HG02885 (cell line): ENCODE data around the gene SPOCK3.
"Not testable (repeated sequence)": the region's sequence is repeated elsewhere in the genome, so short reads cannot be mapped to it uniquely, and the experiment has no call there.

Source experiments
- ATAC-seq: cut with Tn5 transposase; IDR thresholded peaks from one replicate; pipeline ENCODE4 v1.9.1; 2021; ENCODE audit warnings: mild to moderate bottlenecking; ENCODE audit not compliant: unreplicated experiment, poor library complexity

The SPOCK3 gene

DNA sequence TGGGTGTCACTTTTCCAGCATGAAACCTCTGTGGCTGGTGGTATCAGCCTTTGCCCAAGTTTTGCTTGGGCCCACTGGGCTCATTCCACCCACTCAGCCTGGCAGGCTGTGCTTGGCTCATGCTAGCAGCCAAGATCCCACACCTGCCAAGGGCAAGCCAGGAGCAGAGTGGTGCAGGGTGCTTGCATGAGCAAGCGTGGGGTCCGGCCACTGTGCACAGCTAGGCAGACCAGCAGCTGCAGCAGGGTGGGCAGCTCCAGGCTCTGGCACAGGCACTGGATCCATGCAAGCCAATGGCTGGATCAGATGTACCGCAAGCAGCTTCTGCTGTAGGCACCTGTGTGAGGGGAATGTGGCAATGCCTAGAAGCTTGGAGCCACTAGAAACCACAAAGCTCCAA, 253.9 kb downstream of the SPOCK3 start:
- no peak for ATAC-seq

DNA sequence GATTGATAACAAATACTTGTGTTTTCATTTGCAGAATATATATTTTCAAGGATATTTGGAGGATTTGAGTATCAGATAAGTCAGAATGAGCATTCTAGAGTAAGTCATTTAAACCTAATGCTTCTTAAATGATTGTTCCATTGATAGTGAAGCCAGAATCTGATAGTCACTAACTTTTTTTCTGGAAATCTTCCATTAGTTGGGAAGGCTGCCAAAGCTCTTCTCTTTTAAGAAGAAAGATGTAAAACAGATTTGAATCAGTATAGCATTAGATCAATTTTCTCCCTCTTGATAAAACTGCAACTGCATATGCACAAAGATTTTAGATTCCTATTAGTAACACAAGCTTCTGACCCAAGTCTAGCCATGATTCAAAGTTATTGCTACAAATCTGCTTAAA, 256.7 kb downstream of the SPOCK3 start:
- ATAC-seq = no peak

DNA sequence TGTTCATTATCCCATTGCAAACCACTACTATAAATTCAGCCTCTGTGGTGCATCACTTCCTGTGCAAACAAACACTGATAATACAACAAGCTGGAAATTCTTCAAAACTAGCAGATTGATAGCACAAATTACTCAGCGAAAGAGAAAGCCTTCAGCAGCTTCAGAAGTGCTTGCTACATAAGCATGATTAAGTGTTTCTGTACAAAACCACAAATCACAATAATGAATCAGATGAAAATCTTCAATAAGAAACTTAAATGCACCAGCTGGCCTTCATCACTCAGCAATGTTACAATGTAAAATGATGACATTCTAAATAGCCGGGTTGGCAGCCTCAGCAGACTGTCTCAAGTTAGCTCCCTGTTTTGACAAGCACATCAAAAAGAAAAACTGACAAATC, 262.2 kb downstream of the SPOCK3 start:
- no peak for ATAC-seq

- ATAC-seq = not testable (repeated sequence)
Measured at GRCh38 chr4:166968219-166968618, 266.1 kb downstream of the SPOCK3 start.

GRCh38 chr4:166965562-166965961, 268.7 kb downstream of the SPOCK3 start:
- no peak for ATAC-seq

GRCh38 chr4:166957451-166957850, 276.8 kb downstream of the SPOCK3 start:
- ATAC-seq = no peak

DNA sequence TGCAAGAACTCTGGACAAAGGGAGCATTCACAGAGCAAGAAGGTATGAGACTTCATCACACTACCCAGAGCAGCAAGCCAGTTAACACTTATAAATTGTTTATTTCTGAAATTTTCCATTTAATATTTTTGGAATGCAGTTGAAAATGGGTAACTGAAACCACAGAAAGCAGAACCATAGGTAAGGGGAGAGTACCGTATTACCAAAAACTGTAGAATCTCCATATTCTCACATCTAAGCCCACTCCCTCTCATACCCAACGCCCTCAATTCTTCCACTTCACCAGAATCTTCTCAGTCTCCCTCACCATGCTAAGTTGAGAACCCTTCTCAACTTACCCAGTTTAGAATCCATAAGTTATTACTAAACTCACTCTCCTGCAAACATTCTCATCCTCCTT, 277.8 kb downstream of the SPOCK3 start:
- ATAC-seq = no peak

GRCh38 chr4:166941629-166942028, 292.7 kb downstream of the SPOCK3 start:
- ATAC-seq = peak; percentile 75

- ATAC-seq = no peak
Measured at GRCh38 chr4:166930464-166930863, 303.8 kb downstream of the SPOCK3 start.

DNA sequence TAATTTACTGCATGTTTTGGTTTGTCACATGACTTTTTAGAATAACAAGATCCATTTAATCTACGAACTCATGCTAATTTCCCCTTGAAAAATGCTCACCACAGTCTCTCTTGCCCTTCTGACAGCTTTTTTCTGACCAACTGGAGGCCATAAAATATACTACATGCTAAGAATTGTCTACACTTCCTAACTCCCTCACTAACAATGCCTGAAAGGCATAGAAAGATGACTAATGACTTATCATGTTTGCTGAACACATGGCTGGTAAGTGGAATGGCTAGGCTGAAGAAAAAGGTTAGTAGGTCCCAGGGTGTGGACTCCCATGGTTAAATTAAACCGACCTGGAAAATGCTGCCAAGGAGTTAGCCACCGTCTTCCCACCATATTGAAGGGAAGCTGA, 309.9 kb downstream of the SPOCK3 start:
- ATAC-seq = no peak

GRCh38 chr4:166913926-166914325, 320.4 kb downstream of the SPOCK3 start:
- ATAC-seq = no peak

- ATAC-seq = no peak
Measured at GRCh38 chr4:166903408-166903807, 330.9 kb downstream of the SPOCK3 start.

DNA sequence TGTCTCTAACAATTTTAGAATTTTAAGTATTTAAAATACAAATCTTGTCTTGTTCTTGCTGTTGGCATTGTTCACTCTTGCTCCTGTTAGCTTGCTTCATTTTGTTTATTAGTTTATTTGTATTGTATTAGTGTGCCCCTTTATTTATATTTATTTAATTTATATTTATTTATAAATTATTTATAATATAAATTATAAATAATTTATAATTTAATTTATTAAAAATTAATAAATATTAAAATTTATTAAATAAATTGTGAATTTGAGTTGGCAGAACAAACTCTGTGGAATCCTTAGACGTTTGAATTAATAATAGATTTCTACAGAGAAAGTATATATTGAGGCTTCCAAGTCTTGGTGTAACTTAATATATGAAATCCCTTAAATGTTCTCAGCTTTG, 331.4 kb downstream of the SPOCK3 start:
- ATAC-seq = no peak

- peak; percentile 76 for ATAC-seq
Measured at GRCh38 chr4:166896254-166896653, 338.0 kb downstream of the SPOCK3 start.

GRCh38 chr4:166895771-166896170, 338.5 kb downstream of the SPOCK3 start:
- no peak for ATAC-seq

GRCh38 chr4:166887457-166887856, 346.8 kb downstream of the SPOCK3 start:
- ATAC-seq = no peak

DNA sequence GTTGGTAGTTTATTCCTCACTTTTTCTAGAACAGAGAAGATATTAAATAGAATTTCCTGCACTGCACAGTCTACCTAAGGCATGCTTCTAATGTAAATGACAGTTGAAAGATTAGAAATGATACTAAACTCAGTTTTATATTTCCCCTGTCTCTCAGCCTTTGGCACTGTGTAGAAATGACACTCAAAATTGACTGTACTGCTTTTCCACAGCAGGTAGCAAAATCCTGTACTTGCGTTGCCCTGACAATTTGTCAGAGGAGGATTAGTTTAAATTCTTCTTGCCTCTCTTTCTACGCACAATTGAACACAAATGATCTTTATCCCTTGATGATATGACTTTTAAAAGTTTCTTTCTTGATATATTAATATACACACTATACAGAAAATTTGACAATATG, 347.6 kb downstream of the SPOCK3 start:
- no peak for ATAC-seq

- no peak for ATAC-seq
Measured at GRCh38 chr4:166882221-166882620, 352.1 kb downstream of the SPOCK3 start.

DNA sequence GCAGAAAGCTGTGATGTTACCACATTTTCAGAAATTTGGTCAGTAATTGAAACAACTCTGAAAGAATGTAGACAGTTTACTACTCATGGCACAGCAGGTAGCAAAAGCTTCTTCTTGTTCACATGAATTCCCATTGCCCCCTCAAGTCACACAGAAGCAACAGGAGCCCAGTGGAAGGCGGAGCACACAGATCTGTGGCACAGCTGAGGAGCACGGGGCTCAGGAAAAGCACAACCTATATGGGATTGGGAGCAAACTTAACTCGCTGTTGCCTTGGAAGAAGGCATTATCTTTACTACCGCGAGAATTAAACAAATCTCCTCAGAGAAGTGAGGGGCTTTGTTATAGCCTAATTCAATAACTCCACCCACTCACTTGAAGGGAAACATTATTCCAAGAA, 358.5 kb downstream of the SPOCK3 start:
- ATAC-seq = no peak

GRCh38 chr4:166862032-166862431, 372.3 kb downstream of the SPOCK3 start:
- no peak for ATAC-seq

DNA sequence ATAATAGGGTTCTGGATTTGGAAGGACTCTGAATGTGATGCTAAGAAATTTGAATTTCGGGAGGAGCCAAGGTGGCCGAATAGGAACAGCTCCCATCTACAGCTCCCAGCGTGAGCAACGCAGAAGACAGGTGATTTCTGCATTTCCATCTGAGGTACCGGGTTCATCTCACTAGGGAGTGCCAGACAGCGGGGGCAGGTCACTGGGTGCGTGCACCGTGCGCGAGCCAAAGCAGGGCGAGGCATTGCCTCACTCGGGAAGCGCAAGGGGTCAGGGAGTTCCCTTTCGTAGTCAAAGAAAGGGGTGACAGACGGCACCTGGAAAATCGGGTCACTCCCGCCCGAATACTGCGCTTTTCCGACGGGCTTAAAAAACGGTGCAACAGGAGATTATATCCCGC, 383.9 kb downstream of the SPOCK3 start:
- not testable (repeated sequence) for ATAC-seq

- ATAC-seq = peak; percentile 51
Measured at GRCh38 chr4:166846939-166847338, 387.4 kb downstream of the SPOCK3 start.

GRCh38 chr4:166842795-166843261, 391.5 kb downstream of the SPOCK3 start:
- no peak for ATAC-seq
